Measurements from ENCODE around the gene SHISA4.

- no peak for TF ChIP-seq EP300 (IDR thresholded peaks at IDR 0.05)
- peak in 2 of 4 experiments; percentile 11 to 32 for TF ChIP-seq CTCF (IDR thresholded peaks at IDR 0.05)
Observed at GRCh38 chr1:201876148-201876818, 12.4 kb upstream of the SHISA4 start.
